GM19351 (cell line): ENCODE results near the gene PGBD5.

Source experiments
- ATAC-seq: cut with Tn5 transposase; IDR thresholded peaks from one replicate; pipeline ENCODE4 v1.9.1; 2021; ENCODE audit warnings: mild to moderate bottlenecking, moderate library complexity; ENCODE audit not compliant: unreplicated experiment

Gene PGBD5

GRCh38 chr1:230268371-230269170, 157.6 kb downstream of the PGBD5 start:
- ATAC-seq: no peak

DNA sequence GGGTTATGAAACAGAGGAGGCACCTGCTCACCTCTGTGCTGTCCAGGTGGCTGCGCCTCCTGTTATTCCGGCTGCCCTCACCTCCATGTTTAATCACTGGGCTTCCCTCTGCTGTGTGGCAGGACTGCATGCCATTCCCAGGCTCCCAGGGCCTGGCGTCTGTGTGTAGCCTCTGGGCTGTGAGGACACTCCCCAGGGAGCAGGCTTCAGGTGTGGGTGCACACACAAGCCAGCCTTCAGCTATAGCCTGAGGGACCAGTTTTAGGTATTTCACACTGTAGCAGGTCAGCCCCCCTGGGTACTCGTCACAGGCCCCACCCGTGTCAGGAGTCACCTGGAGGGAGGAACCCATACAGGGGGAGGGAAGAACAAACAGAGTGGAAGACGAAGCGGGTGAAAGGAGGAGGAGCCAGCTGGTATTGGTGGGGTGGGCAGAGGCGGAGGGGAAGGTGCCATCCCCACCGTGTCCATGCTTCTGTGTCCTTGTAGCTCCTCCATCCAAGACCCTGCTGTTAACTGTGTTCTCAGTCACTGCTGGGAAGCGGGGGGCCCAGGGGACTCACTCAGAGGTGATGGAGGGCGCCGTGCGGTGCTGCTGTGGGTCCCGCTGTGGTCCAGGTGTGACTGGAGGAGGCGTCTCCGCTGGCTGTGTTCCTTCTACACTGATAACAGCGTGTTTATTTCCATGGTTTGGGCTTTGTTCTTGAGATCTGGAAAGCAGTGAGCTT, 158.6 kb downstream of the PGBD5 start:
- no peak for ATAC-seq

- ATAC-seq: no peak
Observed at GRCh38 chr1:230266456-230266855, 159.7 kb downstream of the PGBD5 start.

- no peak for ATAC-seq
Observed at GRCh38 chr1:230265200-230266115, 160.7 kb downstream of the PGBD5 start.
